NB4 (cell line): Measurements from ENCODE around the gene FLT4.

Experiments used
- POLR2A ChIP-seq: IDR thresholded peaks from 2 replicates; pipeline ENCODE4 v1.6.1; 2011; ENCODE audit warnings: mild to moderate bottlenecking; ENCODE audit not compliant: insufficient read length; ENCODE audit errors: extremely low read depth
- TF ChIP-seq, protein P1 (sequence below): IDR thresholded peaks from one replicate; pipeline ENCODE4 v1.5.1; 2012; ENCODE audit warnings: low read depth, low read length
- TF ChIP-seq, protein P2 (sequence below): IDR thresholded peaks from 2 replicates; pipeline ENCODE4 v1.6.1; 2011; ENCODE audit warnings: low read depth, low read length

DNA sequence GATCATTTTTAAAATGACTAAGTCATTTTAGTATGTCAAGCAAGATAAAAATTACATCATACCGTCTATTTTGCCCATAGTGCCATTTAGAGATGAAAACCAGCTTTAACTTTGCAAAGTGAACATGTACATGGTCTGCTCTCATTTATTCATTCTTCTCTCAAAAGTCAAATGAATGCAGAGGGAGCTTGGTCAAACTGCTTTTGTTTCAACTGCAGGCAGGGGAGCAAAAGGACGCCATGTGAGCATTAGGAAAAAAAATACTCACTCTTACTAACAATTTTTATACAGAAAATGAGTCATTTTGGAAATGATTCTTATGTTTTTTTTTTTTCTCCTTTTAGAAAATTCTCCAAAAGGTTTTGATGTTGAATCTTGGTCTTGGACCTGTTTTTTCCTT is 73.8 kb downstream of the FLT4 start:
- TF ChIP-seq, protein P1, sequence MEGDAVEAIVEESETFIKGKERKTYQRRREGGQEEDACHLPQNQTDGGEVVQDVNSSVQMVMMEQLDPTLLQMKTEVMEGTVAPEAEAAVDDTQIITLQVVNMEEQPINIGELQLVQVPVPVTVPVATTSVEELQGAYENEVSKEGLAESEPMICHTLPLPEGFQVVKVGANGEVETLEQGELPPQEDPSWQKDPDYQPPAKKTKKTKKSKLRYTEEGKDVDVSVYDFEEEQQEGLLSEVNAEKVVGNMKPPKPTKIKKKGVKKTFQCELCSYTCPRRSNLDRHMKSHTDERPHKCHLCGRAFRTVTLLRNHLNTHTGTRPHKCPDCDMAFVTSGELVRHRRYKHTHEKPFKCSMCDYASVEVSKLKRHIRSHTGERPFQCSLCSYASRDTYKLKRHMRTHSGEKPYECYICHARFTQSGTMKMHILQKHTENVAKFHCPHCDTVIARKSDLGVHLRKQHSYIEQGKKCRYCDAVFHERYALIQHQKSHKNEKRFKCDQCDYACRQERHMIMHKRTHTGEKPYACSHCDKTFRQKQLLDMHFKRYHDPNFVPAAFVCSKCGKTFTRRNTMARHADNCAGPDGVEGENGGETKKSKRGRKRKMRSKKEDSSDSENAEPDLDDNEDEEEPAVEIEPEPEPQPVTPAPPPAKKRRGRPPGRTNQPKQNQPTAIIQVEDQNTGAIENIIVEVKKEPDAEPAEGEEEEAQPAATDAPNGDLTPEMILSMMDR = no peak
- no peak for TF ChIP-seq POLR2A
- TF ChIP-seq, protein P2, sequence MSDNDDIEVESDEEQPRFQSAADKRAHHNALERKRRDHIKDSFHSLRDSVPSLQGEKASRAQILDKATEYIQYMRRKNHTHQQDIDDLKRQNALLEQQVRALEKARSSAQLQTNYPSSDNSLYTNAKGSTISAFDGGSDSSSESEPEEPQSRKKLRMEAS = no peak
